ENCODE measurements around the gene TADA2B. TPM values are rescaled to one million over a fixed set of nuclear protein-coding genes. Genes with fewer than 3 reads are reported as not detected.

The TADA2B gene
- total and polyA plus RNA-seq, 5 donors from 2014 or later, result 3.0 to 36.6 (median 3.6) TPM

GRCh38 chr4:7019367-7019766 lies 23.8 kb upstream of the TADA2B start:
- no peak for DNase-seq
- H3K4me3 ChIP-seq (ENCODE audit: low read depth, low read length), result no peak overlapping the region
- Mint-ChIP-seq H3K9me3 (no peaks in the 10 kb centered on the region), H3K36me3 (peaks cover 24% of the 10 kb centered on the region), H3K27ac (peak overlapping the region in 2 of 3 donors; percentile 44 to 65), H3K4me3 (no peak overlapping the region), H3K27me3 (no peaks in the 10 kb centered on the region), H3K4me1 (peaks cover 0 to 2% (median 0%) of the 10 kb centered on the region in 4 donors)
- no peaks in the 10 kb centered on the region for H3K27me3 ChIP-seq (ENCODE audit: control insufficient read depth, insufficient read depth, low read length)
- ATAC-seq (ENCODE audit: low read depth in 2 of 2), result no peak
- peaks cover 85% of the 10 kb centered on the region for H3K36me3 ChIP-seq (ENCODE audit: control insufficient read depth, insufficient read depth, low read length)
- no peaks in the 10 kb centered on the region for H3K9me3 ChIP-seq (ENCODE audit: control insufficient read depth in 2 of 2, low read length in 2 of 2)
- no peaks in the 10 kb centered on the region for H3K4me1 ChIP-seq (ENCODE audit: control insufficient read depth, insufficient read depth, low read length, poor library complexity, severe bottlenecking)
- no peak overlapping the region for H3K27ac ChIP-seq (ENCODE audit: insufficient read depth, low read length, poor library complexity, severe bottlenecking)

DNA sequence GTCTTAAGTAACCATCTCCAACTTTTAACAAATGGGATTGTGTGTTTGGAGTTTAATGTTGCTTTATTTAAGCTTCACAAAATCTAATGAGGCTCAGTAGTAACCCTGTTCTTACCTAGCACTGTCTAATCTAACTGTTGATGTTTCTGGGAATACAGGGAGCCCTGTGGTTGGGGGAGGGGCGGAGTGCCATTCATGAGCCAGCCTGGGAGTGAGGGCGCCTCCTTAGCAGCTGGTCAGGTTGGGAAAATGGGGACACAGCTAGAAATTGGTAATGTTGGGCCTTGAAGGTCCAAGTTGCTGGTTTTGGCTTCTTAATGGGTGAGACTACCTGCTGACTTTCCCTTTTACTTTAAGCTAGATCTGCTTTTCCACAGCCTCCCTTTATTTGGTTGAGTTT lies 22.9 kb upstream of the TADA2B start:
- Histone ChIP-seq H3K27ac (ENCODE audit: insufficient read depth, low read length, poor library complexity, severe bottlenecking) (no peak overlapping the region), H3K4me3 (ENCODE audit: low read depth, low read length) (no peak overlapping the region), H3K36me3 (ENCODE audit: control insufficient read depth, insufficient read depth, low read length) (peaks cover 85% of the 10 kb centered on the region), H3K9me3 (ENCODE audit: control insufficient read depth in 2 of 2, low read length in 2 of 2) (no peaks in the 10 kb centered on the region), H3K4me1 (ENCODE audit: control insufficient read depth, insufficient read depth, low read length, poor library complexity, severe bottlenecking) (no peaks in the 10 kb centered on the region), H3K27me3 (ENCODE audit: control insufficient read depth, insufficient read depth, low read length) (no peaks in the 10 kb centered on the region)
- Mint-ChIP-seq H3K4me1 (no peaks in the 10 kb centered on the region), H3K4me3 (no peak overlapping the region), H3K9me3 (no peaks in the 10 kb centered on the region), H3K36me3 (peaks cover 22% of the 10 kb centered on the region), H3K27ac (peak overlapping the region in 1 of 3 donors; percentile 45), H3K27me3 (no peaks in the 10 kb centered on the region)
- ATAC-seq (ENCODE audit: low read depth in 2 of 2) (no peak), DNase-seq (no peak)

- H3K27ac Mint-ChIP-seq, result no peak overlapping the region
- H3K4me3 Mint-ChIP-seq, result no peak overlapping the region
- Histone ChIP-seq H3K4me3 (ENCODE audit: low read depth, low read length) (no peak overlapping the region), H3K4me1 (ENCODE audit: control insufficient read depth, insufficient read depth, low read length, poor library complexity, severe bottlenecking) (no peaks in the 10 kb centered on the region), H3K27ac (ENCODE audit: insufficient read depth, low read length, poor library complexity, severe bottlenecking) (no peak overlapping the region), H3K36me3 (ENCODE audit: control insufficient read depth, insufficient read depth, low read length) (peaks cover 85% of the 10 kb centered on the region), H3K9me3 (ENCODE audit: control insufficient read depth in 2 of 2, low read length in 2 of 2) (no peaks in the 10 kb centered on the region), H3K27me3 (ENCODE audit: control insufficient read depth, insufficient read depth, low read length) (no peaks in the 10 kb centered on the region)
- peaks cover 21% of the 10 kb centered on the region for H3K36me3 Mint-ChIP-seq
- DNase-seq (no peak), ATAC-seq (ENCODE audit: low read depth in 2 of 2) (no peak)
- H3K27me3 Mint-ChIP-seq, result no peaks in the 10 kb centered on the region
- H3K9me3 Mint-ChIP-seq, result no peaks in the 10 kb centered on the region
- H3K4me1 Mint-ChIP-seq, result no peaks in the 10 kb centered on the region
Observed at GRCh38 chr4:7020856-7021255, 22.3 kb upstream of the TADA2B start.

GRCh38 chr4:7021355-7021754 lies 21.8 kb upstream of the TADA2B start:
- no peaks in the 10 kb centered on the region for H3K27me3 Mint-ChIP-seq
- Histone ChIP-seq H3K27me3 (ENCODE audit: control insufficient read depth, insufficient read depth, low read length) (no peaks in the 10 kb centered on the region), H3K27ac (ENCODE audit: insufficient read depth, low read length, poor library complexity, severe bottlenecking) (no peak overlapping the region), H3K9me3 (ENCODE audit: control insufficient read depth in 2 of 2, low read length in 2 of 2) (no peaks in the 10 kb centered on the region), H3K4me3 (ENCODE audit: low read depth, low read length) (no peak overlapping the region), H3K4me1 (ENCODE audit: control insufficient read depth, insufficient read depth, low read length, poor library complexity, severe bottlenecking) (no peaks in the 10 kb centered on the region), H3K36me3 (ENCODE audit: control insufficient read depth, insufficient read depth, low read length) (peaks cover 85% of the 10 kb centered on the region)
- H3K4me3 Mint-ChIP-seq, result no peak overlapping the region
- DNase-seq (no peak), ATAC-seq (ENCODE audit: low read depth in 2 of 2) (no peak)
- H3K4me1 Mint-ChIP-seq, result no peaks in the 10 kb centered on the region
- H3K27ac Mint-ChIP-seq, result no peak overlapping the region
- no peaks in the 10 kb centered on the region for H3K9me3 Mint-ChIP-seq
- peaks cover 24% of the 10 kb centered on the region for H3K36me3 Mint-ChIP-seq

- Histone ChIP-seq H3K27me3 (ENCODE audit: control insufficient read depth, insufficient read depth, low read length) (no peaks in the 10 kb centered on the region), H3K4me1 (ENCODE audit: control insufficient read depth, insufficient read depth, low read length, poor library complexity, severe bottlenecking) (no peaks in the 10 kb centered on the region), H3K27ac (ENCODE audit: insufficient read depth, low read length, poor library complexity, severe bottlenecking) (no peak overlapping the region), H3K36me3 (ENCODE audit: control insufficient read depth, insufficient read depth, low read length) (peaks cover 84% of the 10 kb centered on the region), H3K4me3 (ENCODE audit: low read depth, low read length) (no peak overlapping the region), H3K9me3 (ENCODE audit: control insufficient read depth in 2 of 2, low read length in 2 of 2) (no peaks in the 10 kb centered on the region)
- H3K4me3 Mint-ChIP-seq, result no peak overlapping the region
- H3K9me3 Mint-ChIP-seq, result no peaks in the 10 kb centered on the region
- H3K27me3 Mint-ChIP-seq, result no peaks in the 10 kb centered on the region
- ATAC-seq (ENCODE audit: low read depth in 2 of 2) (no peak), DNase-seq (no peak)
- H3K4me1 Mint-ChIP-seq, result no peaks in the 10 kb centered on the region
- peaks cover 30% of the 10 kb centered on the region for H3K36me3 Mint-ChIP-seq
- H3K27ac Mint-ChIP-seq, result no peak overlapping the region
Observed at GRCh38 chr4:7021930-7022664, 21.1 kb upstream of the TADA2B start.

- Histone ChIP-seq H3K9me3 (ENCODE audit: control insufficient read depth in 2 of 2, low read length in 2 of 2) (no peaks in the 10 kb centered on the region), H3K36me3 (ENCODE audit: control insufficient read depth, insufficient read depth, low read length) (peaks cover 82% of the 10 kb centered on the region), H3K27ac (ENCODE audit: insufficient read depth, low read length, poor library complexity, severe bottlenecking) (no peak overlapping the region), H3K4me3 (ENCODE audit: low read depth, low read length) (no peak overlapping the region), H3K27me3 (ENCODE audit: control insufficient read depth, insufficient read depth, low read length) (no peaks in the 10 kb centered on the region), H3K4me1 (ENCODE audit: control insufficient read depth, insufficient read depth, low read length, poor library complexity, severe bottlenecking) (no peaks in the 10 kb centered on the region)
- Mint-ChIP-seq H3K27me3 (no peaks in the 10 kb centered on the region), H3K4me1 (peaks cover 0 to 2% (median under 1%) of the 10 kb centered on the region in 4 donors), H3K4me3 (no peak overlapping the region), H3K36me3 (peaks cover 33% of the 10 kb centered on the region), H3K9me3 (no peaks in the 10 kb centered on the region), H3K27ac (no peak overlapping the region)
- no peak for DNase-seq
- ATAC-seq (ENCODE audit: low read depth in 2 of 2), result no peak
Observed at GRCh38 chr4:7023486-7023885, 19.7 kb upstream of the TADA2B start.

DNA sequence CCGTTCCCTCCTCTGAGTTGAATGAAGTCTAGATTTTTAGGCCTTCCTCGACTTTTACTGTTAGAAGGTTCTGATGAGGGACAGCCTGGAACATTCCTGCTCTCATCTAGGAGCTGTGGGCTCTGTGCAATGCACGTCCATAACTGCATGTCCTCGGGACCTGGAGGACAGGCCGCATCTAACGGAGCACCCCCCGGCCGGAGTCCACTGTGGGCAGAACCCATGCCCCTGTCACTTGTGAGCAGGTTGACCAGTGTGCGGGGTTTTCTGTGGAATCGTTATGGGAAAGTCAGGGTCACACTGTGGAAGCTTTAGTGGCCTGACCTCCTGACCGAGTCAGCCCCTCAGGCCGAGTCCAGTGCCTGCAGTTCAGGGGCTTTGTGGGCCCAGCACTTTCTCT lies 19.3 kb upstream of the TADA2B start:
- H3K9me3 ChIP-seq (ENCODE audit: control insufficient read depth in 2 of 2, low read length in 2 of 2), result no peaks in the 10 kb centered on the region
- no peak overlapping the region for H3K4me3 Mint-ChIP-seq
- no peak overlapping the region for H3K27ac ChIP-seq (ENCODE audit: insufficient read depth, low read length, poor library complexity, severe bottlenecking)
- H3K4me1 ChIP-seq (ENCODE audit: control insufficient read depth, insufficient read depth, low read length, poor library complexity, severe bottlenecking), result no peaks in the 10 kb centered on the region
- no peaks in the 10 kb centered on the region for H3K27me3 ChIP-seq (ENCODE audit: control insufficient read depth, insufficient read depth, low read length)
- H3K36me3 Mint-ChIP-seq, result peaks cover 33% of the 10 kb centered on the region
- H3K9me3 Mint-ChIP-seq, result no peaks in the 10 kb centered on the region
- DNase-seq (no peak), ATAC-seq (ENCODE audit: low read depth in 2 of 2) (no peak)
- no peak overlapping the region for H3K4me3 ChIP-seq (ENCODE audit: low read depth, low read length)
- peaks cover 82% of the 10 kb centered on the region for H3K36me3 ChIP-seq (ENCODE audit: control insufficient read depth, insufficient read depth, low read length)
- H3K4me1 Mint-ChIP-seq, result peaks cover 0 to 2% (median under 1%) of the 10 kb centered on the region in 4 donors
- H3K27ac Mint-ChIP-seq, result no peak overlapping the region
- H3K27me3 Mint-ChIP-seq, result no peaks in the 10 kb centered on the region

DNA sequence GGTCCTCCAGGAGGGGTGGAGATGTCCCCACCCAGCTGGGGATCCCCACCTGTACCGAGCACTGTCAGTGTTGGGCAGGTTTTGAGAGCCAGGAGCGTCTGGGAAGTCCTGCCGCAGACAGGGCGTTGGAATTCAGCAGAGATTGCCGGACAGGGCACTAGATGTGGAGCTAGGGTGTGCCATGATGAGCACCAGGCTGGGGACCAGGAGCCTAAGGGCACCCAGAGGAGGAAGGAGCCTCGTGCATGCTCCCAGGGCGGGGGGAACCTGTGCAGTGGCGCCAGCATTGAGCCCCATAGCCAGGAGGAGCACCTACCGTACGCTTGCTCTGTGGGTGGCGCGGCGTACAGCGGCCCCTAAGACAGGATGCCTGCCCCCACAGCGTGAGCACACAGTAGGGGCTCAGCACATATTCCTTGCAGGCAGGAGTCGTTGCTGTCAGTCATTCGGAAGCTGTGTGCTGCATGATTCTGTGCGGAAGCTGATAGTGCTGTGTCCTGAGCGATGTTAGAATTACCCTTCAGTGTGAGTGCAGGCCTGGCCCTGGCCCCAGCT lies 18.8 kb upstream of the TADA2B start:
- H3K4me1 ChIP-seq (ENCODE audit: control insufficient read depth, insufficient read depth, low read length, poor library complexity, severe bottlenecking), result no peaks in the 10 kb centered on the region
- H3K27me3 Mint-ChIP-seq, result no peaks in the 10 kb centered on the region
- no peak overlapping the region for H3K4me3 Mint-ChIP-seq
- H3K27me3 ChIP-seq (ENCODE audit: control insufficient read depth, insufficient read depth, low read length), result no peaks in the 10 kb centered on the region
- ATAC-seq (ENCODE audit: low read depth in 2 of 2), result no peak
- peaks cover 0 to 2% (median under 1%) of the 10 kb centered on the region in 4 donors for H3K4me1 Mint-ChIP-seq
- no peaks in the 10 kb centered on the region for H3K9me3 Mint-ChIP-seq
- H3K27ac Mint-ChIP-seq, result no peak overlapping the region
- H3K4me3 ChIP-seq (ENCODE audit: low read depth, low read length), result no peak overlapping the region
- H3K36me3 ChIP-seq (ENCODE audit: control insufficient read depth, insufficient read depth, low read length), result peaks cover 82% of the 10 kb centered on the region
- DNase-seq, result no peak
- H3K36me3 Mint-ChIP-seq, result peaks cover 37% of the 10 kb centered on the region
- H3K27ac ChIP-seq (ENCODE audit: insufficient read depth, low read length, poor library complexity, severe bottlenecking), result no peak overlapping the region
- H3K9me3 ChIP-seq (ENCODE audit: control insufficient read depth in 2 of 2, low read length in 2 of 2), result no peaks in the 10 kb centered on the region
